AG10803 (cell line): ENCODE measurements around the gene IL1RL1.
A peak's percentile ranks its signal among the peaks of the same experiment; 100 is the strongest.

Experiments
- DNase-seq: peaks from one replicate; pipeline ENCODE4 v3.0.0; 2010; ENCODE audit warnings: low read depth
- H3K4me3 ChIP-seq: 2 replicates; pipeline ENCODE4 v1.5.1; 2011; ENCODE audit warnings: mild to moderate bottlenecking, low read length, control low read depth
- TF ChIP-seq, protein P1 (sequence below): conservative IDR thresholded peaks from 2 replicates; pipeline ENCODE4 v1.5.1; 2011; ENCODE audit warnings: mild to moderate bottlenecking, low read length, control low read depth, inconsistent platforms

Gene IL1RL1

GRCh38 chr2:102345329-102345920 is 34.1 kb downstream of the IL1RL1 start:
- TF ChIP-seq, protein P1, sequence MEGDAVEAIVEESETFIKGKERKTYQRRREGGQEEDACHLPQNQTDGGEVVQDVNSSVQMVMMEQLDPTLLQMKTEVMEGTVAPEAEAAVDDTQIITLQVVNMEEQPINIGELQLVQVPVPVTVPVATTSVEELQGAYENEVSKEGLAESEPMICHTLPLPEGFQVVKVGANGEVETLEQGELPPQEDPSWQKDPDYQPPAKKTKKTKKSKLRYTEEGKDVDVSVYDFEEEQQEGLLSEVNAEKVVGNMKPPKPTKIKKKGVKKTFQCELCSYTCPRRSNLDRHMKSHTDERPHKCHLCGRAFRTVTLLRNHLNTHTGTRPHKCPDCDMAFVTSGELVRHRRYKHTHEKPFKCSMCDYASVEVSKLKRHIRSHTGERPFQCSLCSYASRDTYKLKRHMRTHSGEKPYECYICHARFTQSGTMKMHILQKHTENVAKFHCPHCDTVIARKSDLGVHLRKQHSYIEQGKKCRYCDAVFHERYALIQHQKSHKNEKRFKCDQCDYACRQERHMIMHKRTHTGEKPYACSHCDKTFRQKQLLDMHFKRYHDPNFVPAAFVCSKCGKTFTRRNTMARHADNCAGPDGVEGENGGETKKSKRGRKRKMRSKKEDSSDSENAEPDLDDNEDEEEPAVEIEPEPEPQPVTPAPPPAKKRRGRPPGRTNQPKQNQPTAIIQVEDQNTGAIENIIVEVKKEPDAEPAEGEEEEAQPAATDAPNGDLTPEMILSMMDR: no peak
- H3K4me3 ChIP-seq: no peak overlapping the region
- DNase-seq: no peak

DNA sequence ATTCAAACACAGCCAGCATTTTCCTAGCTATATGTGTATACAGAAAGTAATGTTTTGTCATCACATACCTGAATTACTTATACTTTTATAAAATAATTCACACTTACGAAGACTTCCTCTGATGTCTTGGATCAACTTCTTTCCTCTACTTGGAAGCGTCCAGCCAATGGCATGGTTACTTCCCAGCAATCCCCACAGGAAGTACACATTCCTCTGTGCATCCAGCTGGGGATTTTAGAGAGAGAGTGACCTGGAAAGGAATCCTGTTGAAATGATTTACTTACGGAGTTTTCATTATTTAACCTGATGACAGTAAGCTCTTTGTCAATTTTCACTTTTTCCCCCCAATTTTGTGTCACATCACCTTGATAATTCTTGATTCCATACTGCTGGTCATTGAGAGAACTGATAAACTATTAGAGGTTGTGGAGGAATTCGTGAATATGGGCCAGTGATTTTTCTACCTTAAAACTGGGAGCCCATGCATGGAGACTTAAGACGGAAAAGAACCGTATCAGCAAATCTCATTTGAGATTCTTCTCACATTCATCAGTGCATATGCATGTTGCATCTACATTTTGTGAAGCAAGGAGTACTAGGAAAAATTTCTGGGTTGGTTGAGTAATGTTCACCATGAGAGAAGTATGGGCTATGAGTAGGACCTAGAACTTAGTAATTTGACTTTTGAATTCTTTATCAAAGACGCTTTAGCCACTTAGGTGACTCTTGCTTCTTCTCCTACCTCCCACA is 35.2 kb downstream of the IL1RL1 start:
- TF ChIP-seq, protein P1: no peak
- H3K4me3 ChIP-seq: no peak overlapping the region
- no peak for DNase-seq

- TF ChIP-seq, protein P1: no peak
- H3K4me3 ChIP-seq: no peak overlapping the region
- no peak for DNase-seq
Observed at GRCh38 chr2:102350137-102350793, 38.9 kb downstream of the IL1RL1 start.

DNA sequence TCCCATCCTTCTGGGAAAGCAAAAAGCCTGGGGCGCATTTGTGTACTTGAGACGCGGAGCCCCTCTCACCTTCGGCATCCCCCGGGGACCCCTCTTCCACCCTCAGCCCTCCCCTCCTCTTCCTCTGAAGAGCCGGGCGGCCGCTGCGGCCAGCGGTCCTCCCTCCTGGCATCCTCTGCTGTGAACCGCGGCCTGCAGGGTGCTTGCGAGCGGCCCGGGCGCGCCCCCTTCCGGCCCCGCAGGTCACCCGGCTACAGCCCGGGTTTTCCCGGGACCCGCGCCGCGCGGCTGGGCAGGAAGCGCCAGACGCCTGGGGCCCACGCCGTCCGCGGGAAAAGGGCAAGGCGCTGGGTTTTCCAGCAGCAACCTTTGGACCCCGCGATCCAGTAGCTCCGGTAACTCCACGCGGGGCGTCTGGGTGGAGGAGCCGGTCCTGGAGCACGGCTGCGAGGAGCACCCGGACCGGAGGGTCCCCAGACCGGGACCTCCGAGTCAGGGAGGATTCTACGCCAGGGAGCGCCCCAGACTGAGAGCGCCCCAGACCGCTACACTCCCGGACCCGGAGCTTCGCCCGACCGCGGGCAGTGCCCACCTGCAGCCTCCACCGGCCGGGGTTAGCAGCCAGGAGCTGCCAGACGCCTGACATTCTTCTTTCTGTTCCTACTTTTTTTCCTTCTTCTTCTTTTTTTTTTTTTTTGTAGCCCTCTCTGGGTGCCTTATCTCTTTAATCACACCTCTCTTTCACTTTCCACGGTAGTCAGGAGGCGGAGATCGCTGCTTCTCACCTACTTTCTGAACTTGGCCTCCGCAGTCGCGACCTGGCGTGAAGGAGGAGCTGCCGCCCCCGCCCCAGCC is 44.4 kb downstream of the IL1RL1 start, which contains the start of gene IL18R1:
TSS of gene IL18R1 (plus strand) at position 271 of the 855 bp plus-strand sequence. CDS start 6,865 bp downstream, outside the sequence.
- H3K4me3 ChIP-seq: peak within 1 kb of the TSS; percentile 67
- TF ChIP-seq, protein P1: peak; percentile 50
- DNase-seq: peak; percentile 70

GRCh38 chr2:102356381-102356712 is 45.0 kb downstream of the IL1RL1 start:
- H3K4me3 ChIP-seq: peak overlapping the region; percentile 67
- DNase-seq: no peak
- TF ChIP-seq, protein P1: no peak

- TF ChIP-seq, protein P1: no peak
- DNase-seq: no peak
- no peak overlapping the region for H3K4me3 ChIP-seq
Observed at GRCh38 chr2:102356741-102357140, 45.4 kb downstream of the IL1RL1 start.
